ENCODE measurements around the gene FBXO38. TPM values are rescaled to one million over a fixed set of nuclear protein-coding genes. Genes with fewer than 3 reads are reported as not detected.

The FBXO38 gene
- total and polyA plus RNA-seq, 2 of the 4 experiments (the other 2 are of a cell fraction) = 14.9 to 70.1 TPM

DNA sequence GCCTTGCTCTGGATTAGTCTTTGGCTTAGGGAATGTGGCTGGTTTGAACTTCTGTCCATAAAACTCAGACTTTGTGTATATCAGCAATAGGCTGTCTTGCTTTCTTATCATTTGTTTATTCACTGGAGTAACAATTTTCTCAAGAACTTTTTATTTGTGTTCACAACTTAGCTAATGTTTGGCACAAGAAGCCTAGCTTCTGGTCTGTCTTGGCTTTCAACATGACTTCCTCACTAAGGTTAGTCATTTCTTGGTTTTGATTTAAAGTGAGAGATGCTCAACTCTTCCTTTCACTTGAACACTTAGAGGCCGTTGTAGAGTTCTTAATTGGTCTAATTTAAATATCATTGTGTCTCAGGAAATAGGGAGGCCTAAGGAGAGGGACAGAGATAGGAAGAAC is 4.9 kb downstream of the FBXO38 start:
- Histone ChIP-seq H3K4me3 (ENCODE audit: insufficient read depth, low read depth, low read length) (no peak overlapping the region), H3K9me1 (ENCODE audit: insufficient read depth, low read length) (peaks cover 21% of the 10 kb centered on the region), H4K8ac (ENCODE audit: low read depth in 2 of 2, low read length in 2 of 2) (no peak overlapping the region), H3K14ac (replicated peaks; ENCODE audit: low read depth, low read length) (no peak overlapping the region; the same call in 1 of the 2 replicates), H2AK5ac (ENCODE audit: low read depth, low read length) (0 out of 2 replicates have a peak overlapping the region, but pooled peaks have one; percentile 15), H3K4me1 (ENCODE audit: control insufficient read depth, insufficient read depth, low read length) (peaks cover 5% of the 10 kb centered on the region), H4K91ac (ENCODE audit: insufficient read depth, low read depth, low read length) (no peak overlapping the region), H3K4me2 (ENCODE audit: low read depth, low read length) (peak overlapping the region; percentile 23; the same call in 1 of the 2 replicates), H2BK15ac (ENCODE audit: low read depth, low read length) (no peak overlapping the region), H2BK5ac (ENCODE audit: low read depth, low read length, poor library complexity, severe bottlenecking) (no peak overlapping the region), H4K5ac (ENCODE audit: low read depth, low read length) (no peak overlapping the region), H2AFZ (replicated peaks; ENCODE audit: low read length, poor library complexity) (no peak overlapping the region), H3K4ac (ENCODE audit: low read depth, low read length) (no peak overlapping the region), H3K23ac (ENCODE audit: low read depth, low read length) (no peak overlapping the region), H4K20me1 (ENCODE audit: insufficient read depth, low read length) (peaks cover 47% of the 10 kb centered on the region), H3K18ac (ENCODE audit: low read depth, low read length) (no peak overlapping the region), H2BK120ac (ENCODE audit: low read depth, low read length) (no peak overlapping the region), H3K56ac (ENCODE audit: extremely low read depth, insufficient read depth, low read length) (no peak overlapping the region), H3K27ac (ENCODE audit: insufficient read depth, low read length) (no peak overlapping the region), H3K36me3 (ENCODE audit: control insufficient read depth, insufficient read depth, low read length) (no peaks in the 10 kb centered on the region), H3K27me3 (ENCODE audit: control insufficient read depth, insufficient read depth, low read length) (no peaks in the 10 kb centered on the region), H3K79me1 (ENCODE audit: low read depth in 1 of 2, low read length in 2 of 2) (peaks cover 45 to 76% of the 10 kb centered on the region in 2 experiments), H2AK9ac (replicated peaks; ENCODE audit: low read depth, low read length, poor library complexity) (no peak overlapping the region), H2BK20ac (ENCODE audit: low read depth, low read length) (no peak overlapping the region), H3K9ac (ENCODE audit: low read depth, low read length) (no peak overlapping the region), H3K9me3 (ENCODE audit: control insufficient read depth, insufficient read depth, low read length) (no peaks in the 10 kb centered on the region)
- dilution Hi-C loops (cut with HindIII; ENCODE audit: low sequenced_read_pairs, unreplicated experiment) = no loop called here
- intact Hi-C loops (cut with micrococcal nuclease) = loop anchor here (5.0 kb wide), 1 partner anchor 724 kb away; no protein-coding TSS in a partner anchor
- no CpG with 5 or more reads among the region's 1 CpG for WGBS, 2 experiments (ENCODE audit: extremely low coverage in 2 of 2, insufficient read length in 1 of 2)
- ChIA-PET POLR2A (ENCODE audit: unreplicated experiment) (no interaction called here), CTCF (interaction anchor here (1.2 kb wide), 1 partner anchor 12 kb away, joined by 3 read pairs; no protein-coding TSS in a partner anchor)
- DNase-seq (peak; percentile 77), ATAC-seq (ENCODE audit: low read depth) (no peak)
- BruUV-seq (replicated peaks) = no TSS peak
- TF ChIP-seq RAD21 (IDR thresholded peaks at IDR 0.05; ENCODE audit: low read length) = no peak
- TF ChIP-seq RCOR1 (IDR thresholded peaks at IDR 0.05; ENCODE audit: insufficient replicate concordance, low read length) = no peak
- TF ChIP-seq, protein P1, sequence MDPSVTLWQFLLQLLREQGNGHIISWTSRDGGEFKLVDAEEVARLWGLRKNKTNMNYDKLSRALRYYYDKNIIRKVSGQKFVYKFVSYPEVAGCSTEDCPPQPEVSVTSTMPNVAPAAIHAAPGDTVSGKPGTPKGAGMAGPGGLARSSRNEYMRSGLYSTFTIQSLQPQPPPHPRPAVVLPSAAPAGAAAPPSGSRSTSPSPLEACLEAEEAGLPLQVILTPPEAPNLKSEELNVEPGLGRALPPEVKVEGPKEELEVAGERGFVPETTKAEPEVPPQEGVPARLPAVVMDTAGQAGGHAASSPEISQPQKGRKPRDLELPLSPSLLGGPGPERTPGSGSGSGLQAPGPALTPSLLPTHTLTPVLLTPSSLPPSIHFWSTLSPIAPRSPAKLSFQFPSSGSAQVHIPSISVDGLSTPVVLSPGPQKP (IDR thresholded peaks at IDR 0.05; ENCODE audit: borderline replicate concordance, low read depth, low read length) = no peak
- no peak for TF ChIP-seq CEBPB (IDR thresholded peaks at IDR 0.05; ENCODE audit: low read depth, low read length)
- TF ChIP-seq MAZ (IDR thresholded peaks at IDR 0.05; ENCODE audit: borderline replicate concordance, low read depth, low read length) = no peak
- in situ Hi-C loops (cut with MboI; ENCODE audit: low sequenced_read_pairs) = no loop called here

Data from IMR-90 (cell line).